ENCODE data around the gene MAFF. TPM values are rescaled to one million over a fixed set of nuclear protein-coding genes. Genes with fewer than 3 reads are reported as not detected.

MAFF gene
- total RNA-seq, 2 donors from 2014 or later = 4.7 to 5.5 TPM

GRCh38 chr22:38191055-38191454, 10.7 kb upstream of the MAFF start:
- Histone ChIP-seq H3K4me3 (ENCODE audit: low read length) (no peak overlapping the region), H3K9ac (ENCODE audit: extremely low read depth, low read length, poor library complexity, severe bottlenecking) (no peak overlapping the region), H3K27ac (ENCODE audit: low read depth, low read length) (peak overlapping the region; percentile 38), H3K9me3 (ENCODE audit: control insufficient read depth, low read length) (no peaks in the 10 kb centered on the region), H3K36me3 (ENCODE audit: control insufficient read depth, insufficient read depth, low read length) (no peaks in the 10 kb centered on the region), H3K27me3 (ENCODE audit: control insufficient read depth, insufficient read depth, low read length, poor library complexity, severe bottlenecking) (no peaks in the 10 kb centered on the region), H3K4me1 (ENCODE audit: control insufficient read depth, insufficient read depth, low read length) (no peaks in the 10 kb centered on the region)
- Mint-ChIP-seq H3K27me3 (ENCODE audit: insufficient read depth) (peaks cover 24% of the 10 kb centered on the region), H3K36me3 (ENCODE audit: low read depth) (no peaks in the 10 kb centered on the region), H3K4me3 (no peak overlapping the region), H3K9me3 (peaks cover 8% of the 10 kb centered on the region), H3K27ac (no peak overlapping the region), H3K4me1 (peaks cover 4% of the 10 kb centered on the region)
- TF ChIP-seq, protein P1, sequence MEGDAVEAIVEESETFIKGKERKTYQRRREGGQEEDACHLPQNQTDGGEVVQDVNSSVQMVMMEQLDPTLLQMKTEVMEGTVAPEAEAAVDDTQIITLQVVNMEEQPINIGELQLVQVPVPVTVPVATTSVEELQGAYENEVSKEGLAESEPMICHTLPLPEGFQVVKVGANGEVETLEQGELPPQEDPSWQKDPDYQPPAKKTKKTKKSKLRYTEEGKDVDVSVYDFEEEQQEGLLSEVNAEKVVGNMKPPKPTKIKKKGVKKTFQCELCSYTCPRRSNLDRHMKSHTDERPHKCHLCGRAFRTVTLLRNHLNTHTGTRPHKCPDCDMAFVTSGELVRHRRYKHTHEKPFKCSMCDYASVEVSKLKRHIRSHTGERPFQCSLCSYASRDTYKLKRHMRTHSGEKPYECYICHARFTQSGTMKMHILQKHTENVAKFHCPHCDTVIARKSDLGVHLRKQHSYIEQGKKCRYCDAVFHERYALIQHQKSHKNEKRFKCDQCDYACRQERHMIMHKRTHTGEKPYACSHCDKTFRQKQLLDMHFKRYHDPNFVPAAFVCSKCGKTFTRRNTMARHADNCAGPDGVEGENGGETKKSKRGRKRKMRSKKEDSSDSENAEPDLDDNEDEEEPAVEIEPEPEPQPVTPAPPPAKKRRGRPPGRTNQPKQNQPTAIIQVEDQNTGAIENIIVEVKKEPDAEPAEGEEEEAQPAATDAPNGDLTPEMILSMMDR (conservative IDR thresholded peaks at IDR 0.05) = no peak
- 89 to 90% methylated on average over 13 to 14 of the region's 14 CpGs for WGBS, 2 experiments (ENCODE audit: insufficient coverage in 1 of 2, insufficient read length in 1 of 2)
- no peak for DNase-seq

- WGBS, 2 experiments (ENCODE audit: insufficient coverage in 1 of 2, insufficient read length in 1 of 2) = 87 to 93% methylated on average over 10 of the region's 10 CpGs
- no peaks in the 10 kb centered on the region for H3K9me3 ChIP-seq (ENCODE audit: control insufficient read depth, low read length)
- peaks cover 4% of the 10 kb centered on the region for H3K4me1 Mint-ChIP-seq
- no peak overlapping the region for H3K4me3 Mint-ChIP-seq
- H3K9me3 Mint-ChIP-seq = peaks cover 8% of the 10 kb centered on the region
- no peaks in the 10 kb centered on the region for H3K36me3 ChIP-seq (ENCODE audit: control insufficient read depth, insufficient read depth, low read length)
- no peaks in the 10 kb centered on the region for H3K36me3 Mint-ChIP-seq (ENCODE audit: low read depth)
- TF ChIP-seq, protein P1 (conservative IDR thresholded peaks at IDR 0.05) = no peak
- no peaks in the 10 kb centered on the region for H3K27me3 ChIP-seq (ENCODE audit: control insufficient read depth, insufficient read depth, low read length, poor library complexity, severe bottlenecking)
- no peak for DNase-seq
- H3K9ac ChIP-seq (ENCODE audit: extremely low read depth, low read length, poor library complexity, severe bottlenecking) = no peak overlapping the region
- no peak overlapping the region for H3K4me3 ChIP-seq (ENCODE audit: low read length)
- peaks cover 24% of the 10 kb centered on the region for H3K27me3 Mint-ChIP-seq (ENCODE audit: insufficient read depth)
- H3K27ac Mint-ChIP-seq = no peak overlapping the region
- H3K4me1 ChIP-seq (ENCODE audit: control insufficient read depth, insufficient read depth, low read length) = no peaks in the 10 kb centered on the region
- H3K27ac ChIP-seq (ENCODE audit: low read depth, low read length) = no peak overlapping the region
These were observed 9.9 kb upstream of the MAFF start for GRCh38 chr22:38191731-38192474.

DNA sequence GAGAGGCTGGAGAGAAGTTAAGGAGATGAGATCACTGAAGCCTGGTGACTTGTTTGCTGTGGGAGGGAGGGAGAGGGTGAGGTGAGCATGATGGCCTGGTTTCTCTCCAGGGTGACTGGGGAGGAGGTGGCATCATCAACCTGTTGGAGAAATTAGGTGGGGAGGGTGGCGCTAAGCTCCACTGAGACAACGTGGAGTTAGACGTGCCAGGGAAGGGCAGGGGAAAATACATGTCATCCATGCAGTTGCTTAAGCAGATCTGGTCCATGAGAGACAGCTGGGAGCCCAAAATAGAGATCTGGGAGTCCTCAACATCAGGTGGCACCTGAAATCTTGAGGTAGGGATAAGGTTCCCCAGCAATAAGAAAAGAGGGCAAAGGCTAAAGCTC, 9.3 kb upstream of the MAFF start:
- DNase-seq = no peak
- no peak overlapping the region for H3K4me3 Mint-ChIP-seq
- H3K36me3 Mint-ChIP-seq (ENCODE audit: low read depth) = no peaks in the 10 kb centered on the region
- Histone ChIP-seq H3K4me3 (ENCODE audit: low read length) (no peak overlapping the region), H3K9ac (ENCODE audit: extremely low read depth, low read length, poor library complexity, severe bottlenecking) (no peak overlapping the region), H3K36me3 (ENCODE audit: control insufficient read depth, insufficient read depth, low read length) (no peaks in the 10 kb centered on the region), H3K4me1 (ENCODE audit: control insufficient read depth, insufficient read depth, low read length) (no peaks in the 10 kb centered on the region), H3K9me3 (ENCODE audit: control insufficient read depth, low read length) (no peaks in the 10 kb centered on the region), H3K27me3 (ENCODE audit: control insufficient read depth, insufficient read depth, low read length, poor library complexity, severe bottlenecking) (no peaks in the 10 kb centered on the region), H3K27ac (ENCODE audit: low read depth, low read length) (no peak overlapping the region)
- no peak overlapping the region for H3K27ac Mint-ChIP-seq
- H3K4me1 Mint-ChIP-seq = peaks cover 2% of the 10 kb centered on the region
- H3K27me3 Mint-ChIP-seq (ENCODE audit: insufficient read depth) = peaks cover 24% of the 10 kb centered on the region
- 94 to 96% methylated on average over 3 of the region's 3 CpGs for WGBS, 2 experiments (ENCODE audit: insufficient coverage in 1 of 2, insufficient read length in 1 of 2)
- peaks cover 8% of the 10 kb centered on the region for H3K9me3 Mint-ChIP-seq
- TF ChIP-seq, protein P1 (conservative IDR thresholded peaks at IDR 0.05) = no peak

Data from endodermal cell (in vitro differentiated cells).